Activated CD8-positive, alpha-beta memory T cell treated with anti-CD3 and anti-CD28 coated beads for 36 hours (primary cell): ENCODE measurements around the gene SGCE. TPM values are rescaled to one million over a fixed set of nuclear protein-coding genes. Genes with fewer than 3 reads are reported as not detected.
"Not testable (repeated sequence)": the region's sequence is repeated elsewhere in the genome, so short reads cannot be mapped to it uniquely, and the experiment has no call there.

ENCODE experiments used
- CTCF ChIA-PET: fragments of 350-600 bp; sonication (Branson Sonifier 250); formaldehyde crosslinking; loops from one replicate; lab custom pipeline; 2021; ENCODE audit warnings: antibody characterized with exemption; lab: Charles Lee
- POLR2A ChIA-PET: fragments of 350-600 bp; sonication (Branson Sonifier 250); formaldehyde crosslinking; loops from one replicate; lab custom pipeline; 2021; ENCODE audit warnings: antibody characterized with exemption; lab: Charles Lee
- total RNA-seq, 2 experiments: library from RNA; stranded (reverse); gene quantifications; one replicate each; pipeline ENCODE4 v1.2.3, GENCODE V29; 2021

Gene SGCE, protein sequence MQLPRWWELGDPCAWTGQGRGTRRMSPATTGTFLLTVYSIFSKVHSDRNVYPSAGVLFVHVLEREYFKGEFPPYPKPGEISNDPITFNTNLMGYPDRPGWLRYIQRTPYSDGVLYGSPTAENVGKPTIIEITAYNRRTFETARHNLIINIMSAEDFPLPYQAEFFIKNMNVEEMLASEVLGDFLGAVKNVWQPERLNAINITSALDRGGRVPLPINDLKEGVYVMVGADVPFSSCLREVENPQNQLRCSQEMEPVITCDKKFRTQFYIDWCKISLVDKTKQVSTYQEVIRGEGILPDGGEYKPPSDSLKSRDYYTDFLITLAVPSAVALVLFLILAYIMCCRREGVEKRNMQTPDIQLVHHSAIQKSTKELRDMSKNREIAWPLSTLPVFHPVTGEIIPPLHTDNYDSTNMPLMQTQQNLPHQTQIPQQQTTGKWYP
- total RNA-seq = 1 to 10 TPM in 1 of 2 experiments, under 1 TPM in 1; 0.70 to 1.1 TPM

- ChIA-PET CTCF (interaction anchor here (0.6 to 1.1 kb wide), 2 partner anchors 36 to 207 kb away, joined by 3 read pairs; no protein-coding TSS in a partner anchor), POLR2A (no interaction called here)
These were observed at the start of gene SGCE for GRCh38 chr7:94655848-94656657. Gene SGCE, minus strand, starts transcription at chr7:94656133. Its CDS starts 35 bp downstream, at chr7:94656098.

- POLR2A ChIA-PET, CTCF ChIA-PET: not testable (repeated sequence)
These were observed 49.5 kb upstream of the SGCE start for GRCh38 chr7:94705155-94706021.

DNA sequence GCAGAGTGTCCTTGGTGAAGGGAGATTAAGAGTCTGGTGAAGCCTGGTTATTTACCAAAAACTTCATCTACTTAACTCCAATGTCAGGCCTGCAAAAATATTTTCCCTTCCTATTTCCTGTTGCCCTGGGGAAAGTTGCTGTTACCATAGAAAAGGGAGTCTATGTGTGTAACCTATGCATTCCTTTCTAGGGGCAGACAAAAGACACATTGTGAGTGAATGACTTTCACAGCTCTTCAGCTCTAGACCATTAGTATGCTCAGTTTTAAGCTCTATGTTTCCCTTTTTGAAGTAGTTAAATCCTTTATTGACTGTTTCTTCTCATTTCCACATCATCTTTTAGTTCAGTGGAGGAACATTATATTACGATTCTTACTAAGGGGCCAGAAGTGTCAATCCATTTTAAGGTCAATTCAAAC lies 45.6 kb upstream of the SGCE start:
- ChIA-PET CTCF (interaction anchor here (0.7 kb wide), 1 partner anchor 74 kb away, joined by 3 read pairs; no protein-coding TSS in a partner anchor), POLR2A (no interaction called here)

GRCh38 chr7:94700926-94701554 lies 45.1 kb upstream of the SGCE start:
- CTCF ChIA-PET = interaction anchor here (0.7 kb wide), 1 partner anchor 74 kb away, joined by 3 read pairs; no protein-coding TSS in a partner anchor
- POLR2A ChIA-PET = no interaction called here

DNA sequence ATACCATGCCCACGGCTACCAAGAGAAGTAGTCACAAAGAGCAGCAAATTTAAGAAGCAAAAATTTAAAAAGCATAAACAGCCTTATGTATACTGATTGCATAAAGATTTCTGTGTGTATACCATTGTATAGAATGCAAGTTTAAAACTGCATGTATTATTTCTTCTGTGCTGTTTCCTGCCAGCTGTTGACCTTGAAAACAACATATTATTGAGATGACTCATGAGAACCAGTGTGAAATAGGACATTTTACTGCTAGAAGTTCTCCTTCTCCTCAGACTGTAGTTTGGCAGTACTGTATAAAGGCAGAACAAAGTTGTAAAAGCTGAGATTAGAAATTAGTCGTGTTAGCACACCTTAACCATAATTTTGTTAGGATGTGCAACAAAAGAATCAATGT lies 42.3 kb upstream of the SGCE start:
- POLR2A ChIA-PET = no interaction called here

GRCh38 chr7:94697035-94697974 lies 41.4 kb upstream of the SGCE start:
- ChIA-PET CTCF (no interaction called here), POLR2A (no interaction called here)

More for the DNA sequence above, 42.3 kb upstream of the SGCE start:
- CTCF ChIA-PET = no interaction called here

DNA sequence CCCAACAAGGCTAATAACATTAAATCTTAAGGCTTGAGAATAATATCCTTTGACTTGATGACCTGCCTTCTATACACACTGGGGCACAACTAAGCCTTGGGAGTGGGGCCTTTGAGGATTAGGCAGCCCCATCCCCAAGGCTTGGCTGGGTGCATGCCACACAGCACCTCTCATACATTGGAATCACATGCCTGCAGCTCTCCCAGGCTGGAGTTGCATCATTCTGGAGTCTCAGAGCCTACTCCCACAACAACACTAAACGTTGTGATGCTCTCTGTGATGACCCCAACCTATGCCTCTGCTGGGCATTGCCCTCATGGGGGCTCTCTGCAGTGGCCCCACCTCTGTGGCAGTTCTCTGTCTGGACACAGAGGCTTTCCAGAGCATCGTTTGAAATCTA lies 31.9 kb upstream of the SGCE start:
- POLR2A ChIA-PET = no interaction called here
- CTCF ChIA-PET = no interaction called here

DNA sequence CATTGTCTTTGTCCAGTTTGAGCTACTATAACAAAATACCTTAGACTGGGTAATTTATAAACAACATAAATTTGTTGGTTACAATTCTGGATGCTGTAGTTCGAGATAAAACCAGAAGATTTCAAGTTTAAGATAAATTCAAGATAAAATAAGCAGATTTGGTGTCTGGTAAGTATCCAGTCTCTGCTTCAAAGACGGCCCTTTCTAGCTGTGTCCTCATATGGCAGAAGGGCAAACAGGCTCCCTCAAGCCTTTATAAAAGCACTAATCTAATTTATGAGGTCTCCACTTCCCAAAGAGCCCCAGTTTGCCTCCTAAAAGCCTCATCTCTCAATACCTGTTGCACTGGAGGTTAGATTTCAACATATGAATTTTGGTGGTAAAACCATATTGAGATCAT lies 31.1 kb upstream of the SGCE start:
- CTCF ChIA-PET = no interaction called here

DNA sequence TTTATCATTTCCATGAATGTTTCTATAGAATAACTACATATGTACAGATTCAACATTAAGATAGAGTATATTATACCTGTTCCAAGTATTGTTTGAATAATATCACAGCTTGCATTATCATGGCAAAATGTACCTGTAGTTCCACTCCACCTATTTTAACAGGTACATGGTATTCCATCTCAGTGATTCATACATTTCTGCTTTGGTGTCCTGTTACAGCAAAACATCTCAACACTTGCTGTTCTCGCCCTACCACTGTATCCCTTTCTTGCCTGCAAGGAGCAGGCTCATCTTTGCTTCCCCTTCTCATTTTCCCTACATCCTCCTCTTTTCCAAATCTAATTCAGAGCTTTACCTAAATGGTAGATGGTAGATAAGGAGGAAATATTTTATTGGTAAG lies 27.1 kb upstream of the SGCE start:
- CTCF ChIA-PET = no interaction called here

More for the DNA sequence above, 31.1 kb upstream of the SGCE start:
- POLR2A ChIA-PET = no interaction called here

GRCh38 chr7:94679358-94679757 lies 23.4 kb upstream of the SGCE start:
- ChIA-PET CTCF (no interaction called here), POLR2A (no interaction called here)

More for the DNA sequence above, 27.1 kb upstream of the SGCE start:
- POLR2A ChIA-PET = no interaction called here

- ChIA-PET CTCF (no interaction called here), POLR2A (no interaction called here)
These were observed 20.5 kb upstream of the SGCE start for GRCh38 chr7:94676431-94676830.

DNA sequence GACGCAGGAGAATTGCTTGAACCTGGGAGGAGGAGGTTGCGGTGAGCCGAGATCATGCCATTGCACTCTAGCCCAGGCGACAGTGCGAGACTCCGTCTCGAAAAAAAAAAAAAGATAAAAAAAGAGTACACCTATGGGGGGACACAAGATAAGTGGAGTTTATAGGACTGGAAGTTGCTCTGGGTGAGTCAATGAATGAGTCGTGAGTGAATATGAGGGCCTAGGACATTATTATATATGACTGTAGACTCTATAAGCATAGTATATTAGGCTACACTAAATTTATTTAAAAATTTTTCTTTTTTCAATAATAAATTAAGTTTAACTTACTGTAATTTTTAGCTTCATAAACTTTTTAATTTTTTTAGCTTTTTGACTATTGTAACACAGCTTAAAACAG lies 19.4 kb upstream of the SGCE start:
- ChIA-PET CTCF (no interaction called here), POLR2A (no interaction called here)

GRCh38 chr7:94671444-94672235 lies 15.7 kb upstream of the SGCE start:
- POLR2A ChIA-PET = no interaction called here
- CTCF ChIA-PET = no interaction called here

- CTCF ChIA-PET = no interaction called here
- POLR2A ChIA-PET = no interaction called here
These were observed 14.0 kb upstream of the SGCE start for GRCh38 chr7:94669773-94670495.

DNA sequence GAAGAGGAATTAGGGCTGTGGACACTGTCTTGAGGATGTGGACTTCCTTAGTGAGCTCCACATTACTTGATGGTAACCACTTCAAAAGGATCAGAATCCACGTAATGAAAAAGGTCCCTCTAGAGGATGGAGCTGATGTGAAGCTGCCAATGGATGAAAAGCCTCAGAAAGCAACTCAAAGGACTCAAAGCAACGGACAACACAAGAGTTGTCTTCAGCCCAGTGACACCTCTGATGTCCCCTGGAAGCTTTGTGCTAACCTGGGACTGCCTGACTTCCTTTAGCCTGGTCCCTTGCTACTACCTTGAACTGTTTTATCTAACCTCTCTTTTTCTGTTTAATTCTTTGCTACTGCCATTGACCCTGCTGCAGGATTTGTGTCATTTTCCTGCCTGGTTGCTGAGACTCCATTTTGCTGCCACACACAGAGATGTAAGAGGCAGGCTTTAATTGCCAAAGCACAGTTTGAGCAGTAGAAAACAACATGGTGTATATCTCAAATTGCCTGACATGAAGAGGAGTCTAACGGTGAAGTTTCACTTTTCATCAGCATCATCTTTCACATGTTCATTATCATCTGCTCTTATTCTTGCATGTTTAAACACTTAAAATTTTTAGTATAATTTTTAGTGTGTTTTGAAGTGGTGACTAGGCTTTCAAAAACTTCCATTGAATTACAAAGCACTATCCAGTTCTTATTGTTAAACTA lies 11.1 kb upstream of the SGCE start:
- ChIA-PET CTCF (no interaction called here), POLR2A (no interaction called here)

DNA sequence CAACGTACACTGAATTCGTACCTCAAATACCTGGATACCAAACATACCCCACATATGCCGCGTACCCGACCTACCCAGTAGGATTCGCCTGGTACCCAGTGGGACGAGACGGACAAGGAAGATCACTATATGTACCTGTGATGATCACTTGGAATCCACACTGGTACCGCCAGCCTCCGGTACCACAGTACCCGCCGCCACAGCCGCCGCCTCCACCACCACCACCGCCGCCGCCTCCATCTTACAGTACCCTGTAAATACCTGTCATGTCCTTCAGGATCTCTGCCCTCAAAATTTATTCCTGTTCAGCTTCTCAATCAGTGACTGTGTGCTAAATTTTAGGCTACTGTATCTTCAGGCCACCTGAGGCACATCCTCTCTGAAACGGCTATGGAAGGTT lies 9.5 kb upstream of the SGCE start:
- POLR2A ChIA-PET = no interaction called here
- CTCF ChIA-PET = no interaction called here
